Measurements from ENCODE around the gene UNC119B.

The UNC119B gene

DNA sequence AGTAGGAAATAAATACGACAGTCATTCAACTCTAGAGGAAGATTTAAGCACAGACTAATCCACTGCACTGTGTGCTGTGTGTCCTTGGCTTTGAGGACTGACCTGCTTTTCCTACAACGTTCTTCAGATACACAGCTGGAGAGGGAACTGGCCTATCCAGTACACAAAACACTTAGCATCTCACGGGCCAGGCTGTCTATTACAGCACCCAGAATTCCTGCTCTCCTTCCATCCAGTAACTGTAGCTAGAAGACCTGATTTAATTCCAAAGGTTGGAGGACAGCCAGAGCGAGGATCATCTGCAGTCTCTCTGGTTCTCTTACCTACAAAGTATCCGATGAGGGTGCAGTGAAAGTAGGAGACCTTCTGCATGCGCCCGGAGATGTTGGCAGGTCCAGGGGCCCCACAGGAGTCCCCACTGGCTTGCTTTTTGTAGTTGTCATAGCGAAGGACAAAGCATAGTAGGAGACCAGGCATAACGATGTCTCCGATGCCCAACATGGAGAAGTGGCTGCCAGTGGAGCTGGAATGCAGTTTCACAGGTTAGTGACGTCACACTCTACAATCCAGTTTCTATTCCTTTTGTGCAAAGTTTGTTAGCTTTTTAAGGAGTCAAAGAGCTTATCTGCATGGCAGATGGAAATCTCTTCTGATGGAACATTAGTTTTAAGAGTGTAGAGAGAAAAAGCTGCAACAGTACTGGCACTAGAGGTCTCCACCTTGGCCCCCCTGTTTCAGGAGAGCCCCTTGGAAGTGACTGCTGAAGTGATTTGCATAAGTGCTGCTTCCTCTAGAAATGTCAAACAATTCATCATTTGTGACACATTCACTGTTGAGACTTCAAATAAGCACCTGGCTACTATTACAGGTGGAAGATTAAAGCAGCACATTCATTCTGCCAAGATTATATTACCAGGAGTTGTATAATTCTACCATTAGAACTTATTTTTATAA, 57.1 kb downstream of the UNC119B start:
- TF ChIP-seq, protein P1, sequence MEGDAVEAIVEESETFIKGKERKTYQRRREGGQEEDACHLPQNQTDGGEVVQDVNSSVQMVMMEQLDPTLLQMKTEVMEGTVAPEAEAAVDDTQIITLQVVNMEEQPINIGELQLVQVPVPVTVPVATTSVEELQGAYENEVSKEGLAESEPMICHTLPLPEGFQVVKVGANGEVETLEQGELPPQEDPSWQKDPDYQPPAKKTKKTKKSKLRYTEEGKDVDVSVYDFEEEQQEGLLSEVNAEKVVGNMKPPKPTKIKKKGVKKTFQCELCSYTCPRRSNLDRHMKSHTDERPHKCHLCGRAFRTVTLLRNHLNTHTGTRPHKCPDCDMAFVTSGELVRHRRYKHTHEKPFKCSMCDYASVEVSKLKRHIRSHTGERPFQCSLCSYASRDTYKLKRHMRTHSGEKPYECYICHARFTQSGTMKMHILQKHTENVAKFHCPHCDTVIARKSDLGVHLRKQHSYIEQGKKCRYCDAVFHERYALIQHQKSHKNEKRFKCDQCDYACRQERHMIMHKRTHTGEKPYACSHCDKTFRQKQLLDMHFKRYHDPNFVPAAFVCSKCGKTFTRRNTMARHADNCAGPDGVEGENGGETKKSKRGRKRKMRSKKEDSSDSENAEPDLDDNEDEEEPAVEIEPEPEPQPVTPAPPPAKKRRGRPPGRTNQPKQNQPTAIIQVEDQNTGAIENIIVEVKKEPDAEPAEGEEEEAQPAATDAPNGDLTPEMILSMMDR (IDR thresholded peaks at IDR 0.05; ENCODE audit: insufficient read depth, low read length, missing control alignments) = no peak
- ChIA-PET CTCF (no interaction called here), POLR2A (no interaction called here)
- DNase-seq (ENCODE audit: low read depth, low spot score) = no peak
- no peak overlapping the region for H3K4me3 ChIP-seq (ENCODE audit: low read depth, low read length)

DNA sequence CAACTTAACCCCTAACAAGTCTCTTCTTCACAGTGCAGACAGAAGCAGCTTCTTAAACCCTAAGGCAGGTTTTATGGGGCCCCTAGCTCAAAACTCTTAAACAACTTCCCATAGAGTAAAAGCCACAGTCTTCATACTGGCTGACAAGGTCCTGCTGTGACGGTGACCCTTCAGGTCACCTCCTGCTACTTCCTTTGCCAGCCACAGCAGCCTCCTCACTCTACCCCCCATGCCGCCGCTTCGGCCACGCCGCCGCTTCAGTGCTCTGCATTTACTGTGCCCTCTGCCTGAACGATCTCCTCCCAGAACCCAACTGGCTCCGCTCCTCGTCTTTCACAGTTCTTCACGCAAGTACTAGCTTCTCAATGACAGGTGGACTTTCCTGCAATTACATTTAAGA, 60.8 kb downstream of the UNC119B start:
- ChIA-PET CTCF (no interaction called here), POLR2A (no interaction called here)
- H3K4me3 ChIP-seq (ENCODE audit: low read depth, low read length) = no peak overlapping the region
- no peak for DNase-seq (ENCODE audit: low read depth, low spot score)
- TF ChIP-seq, protein P1 (IDR thresholded peaks at IDR 0.05; ENCODE audit: insufficient read depth, low read length, missing control alignments) = no peak
